Thoracic aorta (tissue), 2 donors: ENCODE data around the gene TAPBPL. TPM values are rescaled to one million over a fixed set of nuclear protein-coding genes. Genes with fewer than 3 reads are reported as not detected.
"Not testable (repeated sequence)": the region's sequence is repeated elsewhere in the genome, so short reads cannot be mapped to it uniquely, and the experiment has no call there.

Experiments used
- ATAC-seq: fragments of 150-250 bp; one replicate; pipeline ENCODE4 v1.8.0; 2017; ENCODE audit warnings: low read depth; ENCODE audit not compliant: insufficient number of reproducible peaks, low FRiP score
- DNase-seq: peaks from one replicate; pipeline ENCODE4 v3.0.0-alpha.2; 2020; ENCODE audit warnings: low spot score
- H3K27ac ChIP-seq, 2 donors: fragments of 200-600 bp; sonication (generic); 1 replicate in 1 of 2; 2 replicates in 1 of 2; pipeline ENCODE4 v1.5.1; 2016; ENCODE audit warnings: mild to moderate bottlenecking in 2 of 2, moderate library complexity in 2 of 2
- H3K27me3 ChIP-seq: fragments of 200-600 bp; sonication (generic); replicated peaks from 2 replicates; pipeline ENCODE4 v1.6.0; 2016; ENCODE audit warnings: mild to moderate bottlenecking; ENCODE audit not compliant: insufficient read depth
- H3K36me3 ChIP-seq: fragments of 200-600 bp; sonication (generic); one replicate; pipeline ENCODE4 v1.5.1; 2016
- H3K4me1 ChIP-seq, 2 donors: fragments of 200-600 bp; sonication (generic); 1 replicate in 1 of 2; 2 replicates in 1 of 2; pipeline versions ENCODE4 v1.5.1 to v1.6.0; 2016; ENCODE audit warnings: low read depth in 2 of 2, mild to moderate bottlenecking in 1 of 2; ENCODE audit not compliant: control insufficient read depth in 1 of 2
- H3K4me3 ChIP-seq: fragments of 200-600 bp; sonication (generic); 2 replicates; pipeline ENCODE4 v1.5.1; 2016; ENCODE audit warnings: mild to moderate bottlenecking
- H3K9me3 ChIP-seq: fragments of 200-600 bp; sonication (generic); 2 replicates; pipeline ENCODE4 v1.5.1; 2016
- CTCF ChIP-seq: fragments of 200-600 bp; sonication (generic); IDR thresholded peaks from one replicate; pipeline ENCODE4 v1.5.1; 2019; ENCODE audit warnings: antibody characterized with exemption
- total RNA-seq, 2 donors: library from RNA; depleted of rRNA; stranded (reverse); fragments of >200 nt; gene quantifications; one replicate each; pipeline versions ENCODE4 v1.1.0 to v1.2.3, GENCODE V29; 2016

TAPBPL gene
- total RNA-seq, 2 donors from 2014 or later = 23.7 to 37.5 TPM

DNA sequence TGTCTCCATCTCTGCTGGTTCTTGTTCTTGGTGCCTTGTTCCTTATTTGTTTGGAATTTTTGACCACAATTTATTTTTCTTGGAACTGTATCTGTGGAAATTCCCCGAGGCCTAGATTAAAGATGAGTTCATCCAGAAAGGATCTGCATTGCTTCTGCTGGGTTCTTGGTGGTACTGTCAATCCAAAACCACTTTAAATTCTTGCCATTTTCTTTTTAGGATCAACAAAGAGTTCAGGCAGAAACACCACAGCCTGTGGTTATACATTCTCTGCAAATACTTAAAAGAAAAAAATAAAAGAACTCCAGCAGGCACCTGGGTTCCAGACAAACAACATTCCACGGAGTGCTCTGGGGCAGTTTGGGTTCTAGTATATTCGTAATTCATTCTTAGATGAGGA is 24.6 kb downstream of the TAPBPL start:
- Histone ChIP-seq H3K27me3 (no peaks in the 10 kb centered on the region), H3K36me3 (no peaks in the 10 kb centered on the region), H3K4me1 (no peaks in the 10 kb centered on the region), H3K9me3 (no peaks in the 10 kb centered on the region), H3K27ac (no peak overlapping the region), H3K4me3 (no peak overlapping the region)
- DNase-seq (no peak), ATAC-seq (no peak)
- no peak for TF ChIP-seq CTCF

DNA sequence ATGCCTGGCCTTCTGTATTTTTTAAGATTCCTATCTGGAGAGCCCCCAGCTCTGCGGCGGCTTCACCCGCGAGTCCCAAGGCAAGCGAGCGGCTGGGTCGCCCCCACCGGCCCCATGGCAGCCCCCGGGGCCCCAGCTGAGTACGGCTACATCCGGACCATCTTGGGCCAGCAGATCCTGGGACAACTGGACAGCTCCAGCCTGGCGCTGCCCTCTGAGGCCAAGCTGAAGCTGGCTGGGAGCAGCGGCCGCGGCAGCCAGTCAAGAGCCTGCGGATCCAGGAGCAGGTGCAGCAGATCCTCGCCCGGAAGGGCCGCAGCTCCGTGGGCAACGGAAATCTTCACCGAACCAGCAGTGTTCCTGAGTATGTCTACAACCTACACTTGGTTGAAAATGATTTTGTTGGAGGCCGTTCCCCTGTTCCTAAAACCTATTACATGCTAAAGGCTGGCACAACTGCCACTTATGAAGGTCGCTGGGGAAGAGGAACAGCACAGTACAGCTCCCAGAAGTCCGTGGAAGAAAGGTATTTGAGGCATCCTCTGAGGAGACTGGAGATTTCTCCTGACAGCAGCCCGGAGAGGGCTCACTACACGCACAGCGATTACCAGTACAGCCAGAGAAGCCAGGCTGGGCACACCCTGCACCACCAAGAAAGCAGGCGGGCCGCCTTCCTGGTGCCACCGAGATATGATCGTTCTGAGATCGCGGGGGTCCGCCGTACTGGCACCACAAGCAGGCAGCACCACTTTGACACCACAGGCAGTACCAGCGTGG is 25.9 kb downstream of the TAPBPL start:
- not testable (repeated sequence) for H3K27ac ChIP-seq, H3K27me3 ChIP-seq, H3K4me3 ChIP-seq, DNase-seq, H3K9me3 ChIP-seq, ATAC-seq, H3K36me3 ChIP-seq, H3K4me1 ChIP-seq

DNA sequence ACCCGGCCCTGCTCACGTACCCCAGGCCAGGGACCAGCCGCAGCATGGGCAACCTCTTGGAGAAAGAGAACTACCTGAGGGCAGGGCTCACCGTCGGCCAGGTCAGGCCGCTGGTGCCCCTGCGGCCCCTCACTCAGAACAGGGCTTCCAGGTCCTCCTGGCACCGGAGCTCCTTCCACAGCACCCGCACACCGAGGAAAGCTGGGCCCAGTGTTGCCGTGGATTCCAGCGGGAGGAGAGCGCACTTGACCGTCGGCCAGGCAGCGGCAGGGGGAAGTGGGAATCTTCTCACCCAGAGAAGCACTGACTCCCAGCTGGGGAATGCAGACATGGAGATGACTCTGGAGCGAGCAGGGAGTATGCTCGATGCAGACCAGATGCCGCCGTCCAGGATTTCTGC is 26.6 kb downstream of the TAPBPL start:
- H3K4me1 ChIP-seq = no peaks in the 10 kb centered on the region
- DNase-seq = no peak
- TF ChIP-seq CTCF = no peak
- ATAC-seq = no peak
- H3K36me3 ChIP-seq = no peaks in the 10 kb centered on the region
- no peaks in the 10 kb centered on the region for H3K27me3 ChIP-seq
- no peaks in the 10 kb centered on the region for H3K9me3 ChIP-seq
- no peak overlapping the region for H3K27ac ChIP-seq
- no peak overlapping the region for H3K4me3 ChIP-seq

- no peak overlapping the region for H3K4me3 ChIP-seq
- no peak overlapping the region for H3K27ac ChIP-seq
- no peaks in the 10 kb centered on the region for H3K9me3 ChIP-seq
- no peaks in the 10 kb centered on the region for H3K27me3 ChIP-seq
- H3K36me3 ChIP-seq = no peaks in the 10 kb centered on the region
- peaks cover 5 to 9% of the 10 kb centered on the region in 2 donors for H3K4me1 ChIP-seq
- DNase-seq = no peak
- TF ChIP-seq CTCF = no peak
- no peak for ATAC-seq
These were observed 36.4 kb downstream of the TAPBPL start for GRCh38 chr12:6488240-6488639.

- Histone ChIP-seq H3K4me1 (peaks cover 6 to 12% of the 10 kb centered on the region in 2 donors), H3K36me3 (no peaks in the 10 kb centered on the region), H3K27ac (no peak overlapping the region), H3K27me3 (no peaks in the 10 kb centered on the region), H3K9me3 (no peaks in the 10 kb centered on the region), H3K4me3 (no peak overlapping the region)
- TF ChIP-seq CTCF = no peak
- DNase-seq (no peak), ATAC-seq (no peak)
These were observed 37.6 kb downstream of the TAPBPL start for GRCh38 chr12:6489449-6489848.

GRCh38 chr12:6490673-6491072 is 38.8 kb downstream of the TAPBPL start:
- H3K36me3 ChIP-seq, ATAC-seq, H3K9me3 ChIP-seq, H3K4me3 ChIP-seq, DNase-seq, H3K27me3 ChIP-seq, H3K27ac ChIP-seq: not testable (repeated sequence)
- peaks cover 13 to 24% of the 10 kb centered on the region in 2 donors for H3K4me1 ChIP-seq
